HG03175 (cell line): ENCODE measurements around the gene INHBE.
"Not testable (repeated sequence)": the region's sequence is repeated elsewhere in the genome, so short reads cannot be mapped to it uniquely, and the experiment has no call there.

Experiments
- ATAC-seq: cut with Tn5 transposase; IDR thresholded peaks from one replicate; pipeline ENCODE4 v1.9.1; 2021; ENCODE audit warnings: mild to moderate bottlenecking, moderate library complexity; ENCODE audit not compliant: unreplicated experiment

The INHBE gene

DNA sequence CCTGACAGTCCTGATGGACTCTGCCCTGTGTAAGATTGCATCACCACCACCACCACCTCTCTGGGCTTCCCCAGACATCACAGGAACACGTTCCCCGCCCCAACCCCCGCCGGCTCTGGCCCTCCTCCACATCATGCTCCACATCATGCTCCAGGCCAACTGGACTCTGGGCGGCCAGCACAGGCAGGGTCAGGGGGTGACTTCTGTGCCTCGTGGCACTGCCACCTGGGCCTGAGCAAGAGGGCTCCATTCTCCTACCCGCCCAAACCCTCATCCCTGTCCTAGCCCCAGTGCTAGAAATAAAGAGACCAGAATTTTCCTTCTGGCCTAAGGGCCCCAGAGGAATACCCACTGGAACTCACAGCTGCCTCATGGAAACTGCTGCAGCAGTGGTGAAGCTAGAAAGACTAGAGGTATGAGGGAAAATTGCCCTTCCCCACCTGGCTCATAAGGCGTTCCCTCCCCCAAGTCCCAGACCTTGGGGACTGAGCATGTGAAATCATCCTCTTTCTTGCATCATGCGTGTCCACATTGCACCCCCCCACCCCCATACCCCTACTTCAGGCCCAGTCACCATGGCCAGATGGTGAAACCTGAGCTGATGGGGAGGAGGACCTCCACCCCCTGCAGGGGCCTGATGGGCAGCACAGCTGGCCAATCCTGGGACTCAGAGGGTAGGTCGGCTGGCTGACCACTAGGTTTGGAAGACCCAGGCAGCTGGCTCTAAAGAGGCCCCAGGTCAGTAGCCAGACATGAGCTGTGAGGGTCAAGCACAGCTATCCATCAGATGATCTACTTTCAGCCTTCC is at the start of gene INHBE:
Gene INHBE (plus strand): TSS at position 742 of the 808 bp plus-strand sequence. CDS start 230 bp downstream, outside the sequence.
- ATAC-seq, result no peak

DNA sequence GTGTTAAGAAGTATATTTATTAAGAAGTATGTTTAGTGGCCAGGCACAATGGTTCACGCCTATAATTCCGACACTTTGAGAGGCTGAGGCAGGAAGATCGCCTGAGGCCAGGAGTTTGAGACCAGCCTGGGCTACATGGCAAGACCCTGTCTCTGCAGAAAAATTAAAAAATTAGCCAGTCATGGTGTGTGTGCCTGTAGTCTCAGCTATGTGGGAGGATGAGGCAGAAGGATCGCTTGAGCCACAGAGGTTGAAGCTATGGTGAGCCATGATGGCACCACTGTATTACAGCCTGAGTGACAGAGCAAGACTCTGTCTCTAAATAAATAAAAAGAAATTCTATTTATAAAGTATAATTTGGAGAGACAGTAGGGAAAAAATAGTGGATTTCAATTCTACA is 44.6 kb upstream of the INHBE start:
- no peak for ATAC-seq

DNA sequence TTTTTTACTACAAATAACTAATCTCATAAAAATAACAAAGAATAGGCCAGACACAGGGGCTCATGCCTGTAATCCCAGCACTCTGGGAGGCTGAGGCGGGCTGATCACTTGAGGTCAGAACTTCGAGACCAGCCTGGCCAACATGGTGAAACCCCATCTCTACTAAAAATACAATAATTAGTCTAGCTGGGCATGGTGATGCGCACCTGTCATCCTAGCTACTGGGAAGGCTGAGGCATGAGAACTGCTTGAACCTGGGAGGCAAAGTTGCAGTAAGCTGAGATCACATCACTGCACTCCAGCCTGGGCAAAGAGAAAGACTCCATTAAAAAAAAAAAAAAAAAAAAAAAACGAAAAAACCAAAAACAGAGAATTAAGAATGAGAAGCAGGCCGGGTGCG is 40.9 kb upstream of the INHBE start:
- not testable (repeated sequence) for ATAC-seq

- no peak for ATAC-seq
Measured at GRCh38 chr12:57415088-57415487, 40.0 kb upstream of the INHBE start.

GRCh38 chr12:57416039-57416996 is 38.8 kb upstream of the INHBE start:
- ATAC-seq, result no peak

DNA sequence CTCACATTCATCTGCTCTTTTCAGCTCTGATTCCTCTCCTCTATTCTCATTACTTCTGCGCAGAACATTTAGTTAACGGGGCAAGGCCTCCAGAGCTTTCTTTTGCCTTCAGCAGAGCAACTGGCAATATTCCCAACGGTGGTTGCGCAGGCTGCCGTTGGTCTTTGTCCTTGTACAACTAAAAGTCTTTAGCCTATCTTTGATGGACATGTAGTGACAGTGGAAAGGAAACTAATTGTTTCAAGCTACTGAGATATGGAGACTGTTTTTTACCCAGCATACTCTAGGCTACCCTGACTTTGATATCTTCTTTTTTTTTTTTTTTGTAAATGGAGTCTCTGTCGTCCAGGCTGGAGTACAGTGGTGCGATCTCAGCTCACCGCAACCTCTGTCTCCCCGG is 36.9 kb upstream of the INHBE start:
- ATAC-seq, result no peak

- ATAC-seq, result no peak
Measured at GRCh38 chr12:57419495-57419894, 35.6 kb upstream of the INHBE start.

GRCh38 chr12:57420482-57420881 is 34.6 kb upstream of the INHBE start:
- no peak for ATAC-seq

- not testable (repeated sequence) for ATAC-seq
Measured at GRCh38 chr12:57426948-57427347, 28.2 kb upstream of the INHBE start.

- no peak for ATAC-seq
Measured at GRCh38 chr12:57428965-57429364, 26.1 kb upstream of the INHBE start.

DNA sequence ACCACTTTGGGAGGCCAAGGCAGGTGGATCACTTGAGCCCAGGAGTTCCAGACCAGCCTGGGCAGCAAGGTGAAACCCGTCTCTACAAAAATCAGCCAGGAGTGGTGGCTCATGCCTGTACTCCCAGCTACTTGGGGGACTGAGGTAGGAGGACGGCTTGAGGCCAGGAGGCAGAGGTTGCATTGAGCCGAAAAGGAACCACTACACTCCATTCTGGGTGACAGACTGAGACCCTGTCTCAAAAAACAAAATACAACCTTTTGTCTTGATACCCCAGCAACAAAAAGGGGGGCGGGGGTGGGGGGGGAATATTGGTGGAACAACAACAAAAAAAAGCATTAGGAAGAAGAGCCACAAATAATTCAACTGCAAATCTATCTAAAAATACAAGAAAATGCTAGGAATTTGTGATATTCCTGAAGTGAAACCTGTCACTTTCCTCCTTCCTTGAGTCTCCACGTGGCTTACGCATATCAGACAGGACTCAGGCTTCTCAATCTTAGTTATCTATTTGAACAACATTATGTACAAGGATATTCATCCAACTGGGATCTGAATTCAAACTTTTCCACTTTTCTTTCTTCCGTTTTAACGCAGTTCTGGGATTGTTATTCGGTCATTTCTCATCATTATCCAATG is 25.5 kb upstream of the INHBE start:
- ATAC-seq, result no peak

- ATAC-seq, result peak; percentile 57
Measured at GRCh38 chr12:57430112-57430930, 24.8 kb upstream of the INHBE start.

DNA sequence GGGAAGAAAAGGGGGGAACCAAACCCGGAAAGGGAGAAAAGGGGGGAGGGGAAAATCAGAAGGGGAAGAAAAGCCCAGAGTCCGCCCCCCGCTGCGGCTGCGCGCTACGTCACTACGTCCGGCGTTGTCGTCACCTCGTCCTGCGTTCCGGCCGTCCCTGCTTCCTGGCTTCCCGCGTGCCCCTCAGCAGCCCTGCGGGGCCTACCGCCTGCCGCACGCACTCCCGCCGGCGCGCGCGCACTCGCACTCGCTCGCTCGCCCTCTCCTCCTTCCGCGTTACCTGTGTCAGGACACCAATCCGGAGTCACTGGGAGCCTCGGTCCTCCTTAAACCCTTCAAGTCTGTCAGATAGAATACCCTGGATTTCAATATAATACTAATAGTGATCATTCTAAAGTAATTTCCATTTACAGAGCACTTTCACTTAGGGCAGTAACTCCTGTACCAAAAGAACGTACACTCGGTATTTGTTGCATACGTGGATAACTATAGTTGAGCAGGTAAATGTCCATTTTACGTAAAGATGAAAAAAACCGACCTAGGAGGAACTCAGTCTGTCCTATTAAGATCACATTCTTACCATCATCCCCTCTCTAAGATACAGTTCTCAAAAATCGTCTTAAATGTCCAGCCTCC is 24.1 kb upstream of the INHBE start, which contains the start of gene R3HDM2:
Gene R3HDM2 (minus strand): TSS at position 113 of the 636 bp plus-strand sequence. CDS start 120,615 bp downstream, outside the sequence.
- ATAC-seq, result peak; percentile 96

DNA sequence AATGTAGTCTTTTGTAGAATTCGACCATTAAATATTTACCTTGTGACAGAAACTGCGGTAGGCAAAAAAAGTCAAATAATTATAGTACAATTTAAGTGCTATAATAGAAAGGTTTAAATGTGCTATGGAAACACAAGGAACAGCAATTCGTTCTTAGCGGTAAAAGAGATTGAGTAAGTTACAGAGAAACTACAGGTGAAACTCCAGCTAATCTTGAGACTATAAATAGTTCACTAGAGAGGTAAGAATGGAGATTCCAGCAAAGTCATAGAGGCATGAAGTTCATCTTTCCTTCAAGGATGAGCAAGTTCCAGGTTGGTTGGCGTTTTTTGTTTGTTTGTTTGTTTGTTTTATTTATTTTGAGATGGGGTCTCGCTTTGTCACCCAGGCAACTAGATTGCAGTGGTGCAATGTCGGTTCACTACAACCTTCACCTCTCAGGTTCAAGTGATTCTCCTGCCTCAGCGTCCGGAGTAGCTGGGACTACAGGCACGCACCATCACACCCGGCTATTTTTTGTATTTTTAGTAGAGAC is 23.4 kb upstream of the INHBE start:
- ATAC-seq, result no peak

DNA sequence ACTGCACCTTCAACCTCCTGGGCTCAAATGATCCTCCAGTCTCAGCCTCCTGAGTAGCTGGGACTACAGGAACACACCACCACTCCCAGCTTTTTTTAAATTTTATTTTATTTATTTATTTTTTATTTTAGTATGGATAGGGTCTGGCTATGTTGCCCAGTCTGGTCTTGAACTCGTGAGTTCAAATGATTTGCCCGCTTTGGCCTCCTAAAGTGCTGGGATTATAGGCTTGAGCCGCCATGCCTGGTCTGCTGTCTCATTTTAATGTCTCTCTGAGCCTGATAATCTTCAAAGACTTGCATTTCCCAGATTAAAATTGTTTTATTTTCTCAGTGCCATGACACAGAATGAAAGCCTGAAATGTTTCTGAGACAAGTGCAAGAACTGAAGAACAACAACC is 21.7 kb upstream of the INHBE start:
- ATAC-seq, result no peak

DNA sequence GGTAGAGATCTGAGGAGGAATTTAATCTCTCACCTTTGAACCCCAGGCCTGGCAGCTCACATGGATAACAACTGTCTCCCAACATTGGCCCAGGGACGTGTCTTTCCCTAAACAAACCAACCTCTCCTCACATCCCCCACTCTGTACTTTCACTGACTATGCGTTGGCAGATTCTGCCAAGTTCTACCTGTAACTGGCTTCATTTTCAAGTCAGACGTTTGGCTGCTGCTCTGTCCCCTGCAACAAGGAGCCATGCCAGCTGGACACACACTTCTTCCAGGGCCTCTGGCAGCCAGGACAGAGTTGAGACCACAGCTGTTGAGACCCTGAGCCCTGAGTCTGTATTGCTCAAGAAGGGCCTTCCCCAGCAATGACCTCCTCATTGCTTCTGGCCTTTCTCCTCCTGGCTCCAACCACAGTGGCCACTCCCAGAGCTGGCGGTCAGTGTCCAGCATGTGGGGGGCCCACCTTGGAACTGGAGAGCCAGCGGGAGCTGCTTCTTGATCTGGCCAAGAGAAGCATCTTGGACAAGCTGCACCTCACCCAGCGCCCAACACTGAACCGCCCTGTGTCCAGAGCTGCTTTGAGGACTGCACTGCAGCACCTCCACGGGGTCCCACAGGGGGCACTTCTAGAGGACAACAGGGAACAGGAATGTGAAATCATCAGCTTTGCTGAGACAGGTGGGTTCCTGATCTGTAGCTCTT is 20.4 kb upstream of the INHBE start, which contains the start of gene INHBC:
Gene INHBC (plus strand): TSS at position 268 of the 707 bp plus-strand sequence. CDS start 103 bp downstream, at position 371.
- ATAC-seq, result no peak

- ATAC-seq, result no peak
Measured at GRCh38 chr12:57435293-57435692, 19.8 kb upstream of the INHBE start.

GRCh38 chr12:57438400-57438799 is 16.7 kb upstream of the INHBE start:
- ATAC-seq, result no peak
